ENCODE data around the gene TET2. TPM values are rescaled to one million over a fixed set of nuclear protein-coding genes. Genes with fewer than 3 reads are reported as not detected.

The TET2 gene
- total and polyA plus RNA-seq, 2 of the 4 experiments (the other 2 are of a cell fraction): 5.6 to 25.3 TPM

- Histone ChIP-seq H2AK9ac (replicated peaks; ENCODE audit: low read depth, low read length, poor library complexity) (no peak overlapping the region), H2BK120ac (ENCODE audit: low read depth, low read length) (no peak overlapping the region), H2BK15ac (ENCODE audit: low read depth, low read length) (no peak overlapping the region), H3K9me1 (ENCODE audit: insufficient read depth, low read length) (peaks cover 2% of the 10 kb centered on the region; the same call in 1 of the 2 replicates), H3K36me3 (ENCODE audit: control insufficient read depth, insufficient read depth, low read length) (0 out of 2 replicates have a peak, but pooled peaks cover 1% of the 10 kb centered on the region), H2BK5ac (ENCODE audit: low read depth, low read length, poor library complexity, severe bottlenecking) (no peak overlapping the region), H3K23ac (ENCODE audit: low read depth, low read length) (no peak overlapping the region), H3K9me3 (ENCODE audit: control insufficient read depth, insufficient read depth, low read length) (no peaks in the 10 kb centered on the region), H2BK20ac (ENCODE audit: low read depth, low read length) (no peak overlapping the region), H4K91ac (ENCODE audit: insufficient read depth, low read depth, low read length) (no peak overlapping the region), H3K27ac (ENCODE audit: insufficient read depth, low read length) (no peak overlapping the region), H3K56ac (ENCODE audit: extremely low read depth, insufficient read depth, low read length) (no peak overlapping the region), H4K5ac (ENCODE audit: low read depth, low read length) (no peak overlapping the region), H2AK5ac (ENCODE audit: low read depth, low read length) (no peak overlapping the region), H3K79me1 (ENCODE audit: low read depth in 1 of 2, low read length in 2 of 2) (peaks cover 6 to 57% of the 10 kb centered on the region in 2 experiments), H3K14ac (replicated peaks; ENCODE audit: low read depth, low read length) (no peak overlapping the region), H3K4me1 (ENCODE audit: control insufficient read depth, insufficient read depth, low read length) (peaks cover 6% of the 10 kb centered on the region), H3K27me3 (ENCODE audit: control insufficient read depth, insufficient read depth, low read length) (no peaks in the 10 kb centered on the region), H3K4ac (ENCODE audit: low read depth, low read length) (no peak overlapping the region), H3K9ac (ENCODE audit: low read depth, low read length) (no peak overlapping the region), H3K4me2 (ENCODE audit: low read depth, low read length) (no peak overlapping the region), H2AFZ (replicated peaks; ENCODE audit: low read length, poor library complexity) (no peak overlapping the region), H3K4me3 (ENCODE audit: insufficient read depth, low read depth, low read length) (no peak overlapping the region), H4K20me1 (ENCODE audit: insufficient read depth, low read length) (peaks cover 42% of the 10 kb centered on the region; the same call in 1 of the 2 replicates), H3K18ac (ENCODE audit: low read depth, low read length) (no peak overlapping the region), H4K8ac (ENCODE audit: low read depth in 2 of 2, low read length in 2 of 2) (no peak overlapping the region)
- ChIA-PET CTCF (interaction anchor here (0.6 kb wide), 1 partner anchor 12 kb away, joined by 3 read pairs; no protein-coding TSS in a partner anchor), POLR2A (ENCODE audit: unreplicated experiment) (no interaction called here)
- TF ChIP-seq CTCF (conservative IDR thresholded peaks at IDR 0.05; ENCODE audit: low read depth, low read length) (no peak), RFX5 (IDR thresholded peaks at IDR 0.05; ENCODE audit: low read depth, low read length) (no peak), POLR2A (IDR thresholded peaks at IDR 0.05; ENCODE audit: low read depth, low read length) (no peak), CEBPB (IDR thresholded peaks at IDR 0.05; ENCODE audit: low read depth, low read length) (no peak), NFE2L2 (IDR thresholded peaks at IDR 0.05; ENCODE audit: low read depth, low read length) (no peak), USF2 (IDR thresholded peaks at IDR 0.05; ENCODE audit: low read depth, low read length) (no peak), RAD21 (IDR thresholded peaks at IDR 0.05; ENCODE audit: low read length) (no peak), CHD1 (IDR thresholded peaks at IDR 0.05; ENCODE audit: low read depth, low read length) (no peak)
- ATAC-seq (ENCODE audit: low read depth): no peak
- intact Hi-C loops (cut with micrococcal nuclease): no loop called here
- in situ Hi-C loops (cut with MboI; ENCODE audit: low sequenced_read_pairs): no loop called here
- DNase-seq: no peak
- BruUV-seq (replicated peaks): no TSS peak
- WGBS, 2 experiments (ENCODE audit: extremely low coverage in 2 of 2, insufficient read length in 1 of 2): 100% methylated on average over 1 of the region's 5 CpGs; no CpG with 5 or more reads in 1 of the 2 experiments
- dilution Hi-C loops (cut with HindIII; ENCODE audit: low sequenced_read_pairs, unreplicated experiment): no loop called here
These were observed 7.9 kb downstream of the TET2 start for GRCh38 chr4:105154576-105154975.
